ENCODE results near the gene ALKBH5.

- no peak for TF ChIP-seq MAX (IDR thresholded peaks at IDR 0.05; ENCODE audit: low read depth, low read length)
- TF ChIP-seq CTCF (IDR thresholded peaks at IDR 0.05; ENCODE audit: low read depth, low read length), result no peak
- TF ChIP-seq POLR2A (IDR thresholded peaks at IDR 0.05; ENCODE audit: extremely low read depth, insufficient read length), result no peak
These were observed 42.8 kb downstream of the ALKBH5 start for GRCh38 chr17:18226284-18226945.

Data from NB4 (cell line).